HG03196 (cell line): ENCODE results near the gene PRR19.
A peak's percentile ranks its signal among the peaks of the same experiment; 100 is the strongest.
"Not testable (repeated sequence)": the region's sequence is repeated elsewhere in the genome, so short reads cannot be mapped to it uniquely, and the experiment has no call there.

Source experiments
- ATAC-seq: cut with Tn5 transposase; IDR thresholded peaks from one replicate; pipeline ENCODE4 v1.9.1; 2021; ENCODE audit not compliant: unreplicated experiment

The PRR19 gene, protein sequence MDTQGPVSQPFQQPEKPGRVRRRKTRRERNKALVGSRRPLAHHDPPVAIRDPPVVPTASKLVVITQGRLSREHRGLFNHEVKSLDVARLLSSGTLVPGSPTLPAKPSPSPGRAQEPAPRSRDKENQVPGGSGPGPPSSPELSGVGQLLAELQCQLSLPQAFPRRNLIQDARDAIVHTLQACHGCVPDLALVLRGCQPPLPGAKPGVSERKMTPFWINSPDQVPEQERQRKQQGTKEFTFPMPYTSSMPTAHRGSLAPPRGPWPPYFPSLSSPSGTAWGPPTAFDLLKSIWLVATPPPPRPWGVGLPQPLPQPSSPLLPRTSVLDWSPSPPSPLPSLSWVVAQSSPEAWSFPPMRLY

DNA sequence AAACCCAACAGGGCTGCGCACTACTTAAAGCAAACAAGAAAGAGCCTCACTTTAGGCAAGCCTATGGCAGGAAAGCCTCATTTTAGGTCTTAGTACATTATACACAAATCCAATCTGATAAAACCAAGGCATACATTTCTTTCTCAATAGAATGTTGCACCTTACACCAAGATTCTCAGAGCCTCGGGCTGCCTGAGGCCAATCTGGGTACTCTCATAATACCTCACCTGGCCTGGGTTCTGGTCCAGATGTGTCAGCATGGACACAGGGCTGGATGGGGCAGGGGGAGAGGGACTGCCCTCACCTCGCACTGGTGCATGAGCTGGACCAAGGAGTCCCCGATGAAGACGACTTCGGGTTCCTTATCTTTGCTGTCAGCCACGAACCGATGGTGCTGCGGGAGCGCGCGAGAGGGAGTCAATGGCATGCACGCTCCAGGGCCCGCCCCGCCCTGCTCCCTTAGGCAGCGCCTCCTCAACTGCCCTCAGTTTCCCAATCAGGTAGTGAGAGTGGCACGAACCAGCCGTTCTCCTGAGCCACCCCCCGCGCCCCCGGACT, at the start of gene PRR19:
TSS of gene PRR19 (plus strand) at position 487 of the 558 bp plus-strand sequence. CDS start 7,453 bp downstream, outside the sequence.
- ATAC-seq: no peak

DNA sequence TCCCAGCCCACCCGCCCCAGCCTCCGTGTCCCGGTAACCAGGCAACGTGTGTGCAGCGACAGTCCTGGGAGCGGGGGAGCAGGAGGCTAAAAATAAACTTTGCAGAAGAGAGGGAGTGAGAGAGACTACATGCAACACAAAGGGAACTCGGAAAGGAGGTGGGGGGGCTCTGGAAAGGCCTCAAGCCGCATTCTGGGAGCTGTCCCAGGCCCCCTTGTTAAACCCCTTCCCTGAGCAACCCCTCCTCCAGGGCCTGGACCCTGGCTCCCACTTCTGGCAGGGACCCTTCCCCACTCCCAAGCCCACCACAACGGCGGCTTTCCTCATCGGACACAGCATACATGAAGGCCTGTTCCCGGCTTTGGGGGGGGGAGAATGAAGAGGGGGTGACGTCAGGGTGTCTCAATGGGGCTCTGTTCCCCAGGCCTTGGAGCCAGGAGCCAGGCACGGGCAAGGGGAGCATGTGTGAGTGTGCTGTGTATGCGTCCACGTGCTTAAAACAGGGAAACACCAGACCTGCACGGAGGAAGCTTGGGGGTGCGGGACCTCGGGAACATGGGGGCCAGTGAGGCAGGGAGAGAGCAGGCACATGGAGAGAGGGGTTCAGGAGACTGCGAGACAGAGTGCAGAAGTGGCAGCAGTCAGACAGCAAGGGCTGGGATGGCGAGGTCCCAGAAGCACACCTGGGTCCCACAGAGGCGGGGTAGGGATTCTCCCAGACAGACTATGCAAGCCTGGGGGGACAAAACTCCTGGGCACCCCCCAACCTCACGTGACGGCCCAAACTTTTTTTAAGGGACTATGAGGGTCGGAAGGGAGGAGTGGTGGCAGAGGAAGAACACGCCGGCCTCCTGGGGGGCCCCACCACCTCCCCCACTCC, 49.3 kb upstream of the PRR19 start:
- ATAC-seq: no peak

DNA sequence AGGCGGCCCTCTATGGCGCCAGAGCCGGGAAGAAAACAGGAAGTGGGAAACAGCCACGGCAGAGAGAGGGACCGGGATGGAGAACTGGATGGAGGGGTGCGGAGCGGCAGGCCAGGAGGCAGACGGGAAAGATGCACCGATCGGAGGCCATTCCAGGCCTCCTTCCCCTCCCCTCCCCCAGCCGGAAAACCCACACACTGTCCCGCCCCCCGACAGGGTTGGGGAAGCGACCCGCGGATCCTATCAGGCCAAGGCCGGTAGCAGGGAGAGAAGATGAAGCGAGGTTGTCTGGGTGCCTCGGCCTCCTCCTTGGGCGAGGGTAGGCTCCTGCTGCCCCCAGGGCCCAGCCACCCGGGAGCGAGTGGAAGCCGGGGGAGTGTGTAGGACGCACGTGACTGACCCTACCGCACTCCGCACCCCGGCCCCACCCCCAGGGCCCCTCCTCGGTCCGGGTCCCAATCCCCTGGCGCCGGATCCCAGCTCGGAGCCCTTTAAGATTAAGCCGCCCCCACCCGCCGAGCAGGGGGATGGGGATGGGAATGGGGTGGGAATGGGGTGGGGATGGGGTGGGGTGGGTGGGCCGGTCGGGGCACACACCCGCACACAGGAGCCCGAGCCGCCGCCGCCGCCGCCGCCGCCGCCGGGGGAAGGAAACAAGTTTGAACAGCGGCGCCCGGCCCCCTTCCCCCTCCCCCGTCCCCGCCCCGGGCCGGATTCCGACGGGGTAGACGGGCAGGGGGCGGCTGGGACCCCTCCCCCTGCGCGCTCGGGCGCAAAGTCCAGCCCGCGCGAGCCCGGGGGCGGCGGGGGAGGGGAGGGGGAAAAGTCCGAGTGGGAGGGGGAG, 48.5 kb upstream of the PRR19 start:
- ATAC-seq: peak; percentile 6

DNA sequence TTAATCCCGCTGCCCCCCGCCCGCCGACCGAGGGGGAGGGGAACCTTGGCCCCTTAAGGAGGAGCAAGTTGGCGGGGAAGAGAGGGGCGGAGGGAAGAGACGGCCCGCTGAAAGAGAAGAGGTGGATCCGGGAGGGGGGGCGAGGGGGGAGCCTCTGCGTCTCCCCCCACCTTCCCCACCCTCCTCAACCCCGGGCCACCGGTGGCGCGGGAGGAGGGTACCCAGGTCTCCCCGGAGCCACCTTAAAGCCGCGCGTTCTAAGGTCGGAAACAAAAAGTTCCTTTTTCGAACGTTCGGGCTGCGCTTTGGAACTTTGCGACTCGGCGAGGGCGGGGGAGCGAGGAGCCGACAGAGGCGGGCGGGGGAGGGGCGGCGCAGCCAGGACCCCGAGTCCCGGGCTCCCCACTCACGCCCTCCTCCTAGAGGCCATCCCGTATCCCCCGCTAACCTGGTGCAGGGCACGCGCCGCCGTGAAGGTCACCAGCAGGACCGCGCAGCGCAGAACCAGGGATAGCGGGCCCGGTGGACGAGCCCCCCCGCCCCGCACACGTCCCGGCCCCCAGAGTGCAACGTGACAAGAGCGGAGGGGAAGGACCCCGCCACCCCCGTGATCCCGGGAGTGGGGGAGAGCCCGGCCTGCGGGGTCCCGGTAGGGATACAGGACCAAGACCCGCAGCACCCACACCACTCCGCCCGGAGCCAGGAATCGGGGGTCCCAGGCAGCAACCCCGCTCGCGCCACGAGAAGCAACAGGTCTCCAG, 47.7 kb upstream of the PRR19 start:
- ATAC-seq: peak; percentile 27

DNA sequence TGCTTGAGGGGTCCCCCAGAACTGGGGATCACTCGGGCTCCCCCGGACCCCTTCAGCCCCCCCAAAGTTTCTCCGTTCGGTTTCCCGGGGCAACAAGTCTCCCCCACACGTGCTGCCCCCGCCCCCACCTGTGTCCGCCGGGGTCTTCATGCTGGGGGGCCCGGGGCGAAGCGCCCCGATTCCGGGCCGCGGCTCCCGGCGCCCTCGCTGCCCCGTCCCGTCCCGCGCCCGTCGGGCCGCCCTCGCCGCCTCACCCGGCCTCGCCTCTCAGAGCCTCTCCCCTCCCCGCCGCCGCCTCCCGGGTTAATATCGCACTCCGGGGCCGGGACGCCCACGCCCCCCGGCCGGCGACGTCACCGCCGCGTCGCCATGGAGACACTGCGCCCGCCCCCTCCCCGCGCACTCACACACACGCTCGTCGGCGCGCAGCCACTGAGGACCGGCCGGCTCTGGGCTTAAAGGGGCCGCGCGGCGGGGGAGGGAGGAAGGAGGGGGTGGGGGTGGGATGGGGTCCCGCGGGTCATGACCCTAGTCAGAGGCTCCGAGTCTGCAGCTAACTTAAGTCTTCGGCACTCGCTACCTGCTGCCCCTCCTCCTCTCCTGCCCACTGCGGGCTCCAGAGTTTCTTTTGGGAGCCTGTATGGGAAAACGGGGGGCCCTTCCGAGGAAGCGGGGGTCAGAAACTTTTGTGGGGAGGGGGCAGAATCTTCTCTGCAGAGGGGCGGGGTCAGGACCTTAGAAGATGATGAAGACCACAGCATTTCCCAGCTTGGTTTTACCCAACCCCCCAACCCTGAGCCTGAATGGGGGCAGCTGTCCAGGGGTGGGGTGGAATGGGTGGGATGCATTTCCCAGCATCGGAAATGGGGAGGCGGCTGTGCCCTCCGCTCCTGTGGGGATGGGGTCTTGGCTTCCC, 46.8 kb upstream of the PRR19 start, which contains the start of gene ERF:
TSS of gene ERF (minus strand) at position 279 of the 916 bp plus-strand sequence. CDS start at position 150, 129 bp downstream.
- peak; percentile 70 for ATAC-seq

DNA sequence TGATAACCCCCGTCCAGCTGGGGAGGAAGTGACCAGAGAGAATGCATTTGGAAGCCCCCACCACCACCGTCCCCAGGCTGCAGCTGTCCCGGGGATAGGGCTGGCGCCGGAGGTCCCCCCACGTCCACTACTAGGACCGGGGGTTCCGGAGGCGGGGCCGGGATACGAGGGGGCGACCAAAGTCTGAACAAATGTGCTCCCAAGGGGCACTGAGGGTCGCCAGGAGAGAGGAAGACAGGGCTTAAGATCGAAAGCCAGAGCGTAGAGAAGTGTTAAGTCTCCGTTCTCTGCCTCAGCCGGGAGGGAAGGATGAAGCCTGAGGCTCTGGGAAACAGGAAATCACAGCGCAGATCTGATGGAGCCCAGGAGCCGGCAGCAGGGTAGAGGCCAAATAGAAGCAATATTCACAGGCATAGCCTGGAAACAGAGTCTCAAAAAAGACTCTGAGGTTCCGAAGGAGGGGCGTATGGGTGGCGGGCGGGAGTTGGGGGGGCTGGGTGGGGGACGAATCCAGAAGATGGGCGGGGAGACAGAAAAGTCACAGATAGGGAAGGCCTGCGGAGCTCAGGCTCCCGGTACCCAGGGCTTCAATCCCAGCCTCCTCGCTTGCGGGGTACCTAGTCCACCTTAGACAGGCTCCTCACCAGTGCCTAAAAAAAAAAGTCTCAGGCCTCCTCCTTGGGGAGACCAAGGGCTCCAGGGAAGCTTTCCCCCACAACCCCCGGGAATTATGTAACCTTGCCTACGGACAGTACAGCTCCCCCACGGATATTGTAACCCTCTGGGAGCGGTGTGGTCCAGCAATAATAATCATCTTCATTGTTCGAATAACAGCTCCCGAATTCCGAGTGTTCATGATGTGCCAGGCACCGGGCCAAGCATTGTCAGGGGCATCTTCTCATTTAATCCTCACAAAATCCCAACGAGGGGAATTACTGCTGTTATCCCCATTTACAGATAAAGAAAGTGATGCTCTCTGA, 45.9 kb upstream of the PRR19 start:
- ATAC-seq: no peak

DNA sequence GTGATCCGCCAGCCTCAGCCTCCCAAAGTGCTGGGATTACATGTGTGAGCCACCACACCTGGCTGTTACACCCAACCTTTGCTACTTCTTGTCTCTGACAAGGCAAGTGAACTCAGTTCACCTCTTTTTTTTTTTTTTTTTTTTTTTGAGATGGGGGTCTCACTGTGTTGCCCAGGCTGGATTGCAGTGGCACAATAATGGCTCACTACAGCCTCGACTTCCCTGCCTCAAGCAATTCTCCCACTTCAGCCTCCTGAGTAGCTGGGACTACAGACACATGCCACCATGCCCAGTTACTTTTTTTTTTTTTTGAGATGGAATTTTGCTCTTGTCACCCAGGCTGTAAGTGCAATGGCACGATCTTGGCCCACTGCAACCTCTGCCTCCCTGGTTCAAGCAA, 44.1 kb upstream of the PRR19 start:
- not testable (repeated sequence) for ATAC-seq

DNA sequence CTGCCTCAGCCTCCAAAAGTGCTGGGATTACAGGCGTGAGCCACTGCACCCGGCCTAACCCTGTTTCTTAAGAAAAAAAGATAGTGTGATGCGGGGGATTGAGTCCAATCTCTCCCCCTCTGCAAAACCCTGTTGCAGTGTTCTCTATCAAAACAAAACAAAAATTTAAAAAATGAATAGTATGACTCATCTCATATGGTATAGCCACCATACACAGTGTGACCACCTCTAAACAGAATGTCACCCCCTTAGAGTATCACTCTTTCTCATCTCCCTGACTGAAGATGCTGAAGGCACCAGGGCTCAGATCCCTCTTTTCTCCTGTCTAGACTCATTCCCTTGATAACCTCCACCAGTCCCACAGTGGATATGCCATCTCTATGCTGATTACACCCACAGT, 40.2 kb upstream of the PRR19 start:
- ATAC-seq: no peak

DNA sequence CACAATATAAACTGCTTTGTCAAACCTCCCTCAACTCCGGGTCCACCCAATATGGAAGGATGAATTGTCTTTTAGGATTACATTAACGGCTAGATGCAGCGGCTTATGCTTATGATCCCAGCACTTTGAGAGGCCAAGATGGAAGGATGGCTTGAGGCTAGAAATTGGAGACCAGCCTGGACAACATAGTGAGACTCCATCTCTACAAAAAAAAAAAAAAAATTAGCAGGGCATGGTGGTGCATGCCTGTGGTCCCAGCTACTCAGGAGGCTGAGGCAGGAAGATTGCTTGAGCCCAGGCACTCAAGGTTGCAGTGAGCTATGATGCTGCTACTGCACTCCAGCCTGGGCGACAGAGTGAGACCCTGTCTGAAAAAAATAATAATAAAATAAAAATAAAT, 35.8 kb upstream of the PRR19 start:
- ATAC-seq: not testable (repeated sequence)

DNA sequence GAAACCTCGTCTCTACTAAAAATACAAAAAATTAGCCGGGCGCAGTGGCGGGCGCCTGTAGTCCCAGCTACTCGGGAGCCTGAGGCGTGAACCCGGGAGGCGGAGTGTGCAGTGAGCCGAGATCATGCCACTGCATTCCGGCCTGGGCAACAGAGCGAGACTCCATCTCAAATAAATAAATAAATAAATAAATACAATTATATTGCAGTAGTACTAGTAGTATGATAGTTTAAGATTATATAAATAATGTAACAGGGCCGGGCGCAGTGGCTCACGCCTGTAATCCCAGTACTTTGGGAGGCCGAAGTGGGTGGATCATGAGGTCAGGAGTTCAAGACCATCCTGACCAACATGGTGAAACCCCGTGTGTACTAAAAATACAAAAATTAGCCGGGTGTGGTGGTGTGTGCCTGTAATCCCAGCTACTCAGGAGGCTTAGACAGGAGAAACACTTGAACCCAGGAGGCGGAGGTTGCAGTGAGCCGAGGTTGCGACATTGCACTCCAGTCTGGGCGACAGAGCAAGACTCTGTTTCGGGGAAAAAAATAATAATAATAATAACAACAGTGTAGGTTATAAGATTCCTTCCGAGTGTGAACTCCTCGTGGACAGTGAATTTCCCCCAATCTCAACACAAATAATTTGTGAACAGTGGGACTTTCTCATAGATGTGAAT, 34.9 kb upstream of the PRR19 start:
- ATAC-seq: not testable (repeated sequence)

DNA sequence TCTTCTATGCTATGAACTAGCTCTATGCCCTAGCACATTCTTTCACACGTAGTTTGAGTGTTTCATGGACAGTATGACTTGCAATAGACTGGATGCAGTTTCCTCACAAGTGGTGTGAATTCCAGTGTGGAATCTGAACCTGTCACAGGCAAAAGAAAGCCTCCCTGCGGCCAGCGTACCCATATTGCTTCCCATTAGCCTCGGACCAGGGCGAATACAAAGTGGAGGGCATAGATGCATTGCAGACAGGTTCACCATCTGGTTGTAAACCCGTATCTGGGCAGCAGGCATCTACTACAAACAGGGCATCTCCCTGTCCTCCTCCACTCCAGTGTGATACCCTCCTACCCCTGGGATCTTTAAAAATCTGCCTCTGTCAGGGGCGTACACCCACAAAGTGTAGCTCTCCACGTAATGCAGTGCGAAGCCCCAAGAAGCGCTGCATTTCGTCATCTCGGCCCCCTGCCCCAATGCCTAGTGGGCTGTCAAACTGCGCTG, 34.2 kb upstream of the PRR19 start:
- no peak for ATAC-seq

DNA sequence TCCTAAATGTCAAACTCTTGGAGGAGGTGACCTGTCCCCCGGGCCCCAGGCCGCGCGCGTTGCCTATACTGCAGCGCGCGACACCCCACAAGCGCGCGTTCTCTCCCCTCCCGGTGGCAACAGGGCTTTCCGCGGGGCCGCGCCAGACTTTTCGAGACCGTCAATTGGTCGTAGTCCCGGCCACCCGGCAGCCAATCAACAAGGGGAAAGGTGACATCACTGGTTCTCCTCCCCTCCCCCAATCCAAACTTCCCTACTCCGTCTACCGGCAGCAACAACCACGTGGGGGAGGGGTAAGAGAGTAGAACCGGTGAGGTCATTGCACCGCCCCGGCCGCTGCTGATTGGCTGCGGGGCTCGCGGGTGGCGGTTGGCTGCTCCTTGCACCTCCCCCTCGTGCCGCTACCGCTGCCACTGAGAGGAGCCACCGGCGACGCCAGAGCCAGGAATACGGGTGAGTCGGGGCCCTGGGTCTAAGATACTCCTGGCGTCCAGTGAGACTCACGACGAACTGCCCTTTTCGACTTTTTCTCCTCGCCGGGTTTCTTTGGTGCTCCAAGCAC, 33.7 kb upstream of the PRR19 start:
- peak; percentile 60 for ATAC-seq

DNA sequence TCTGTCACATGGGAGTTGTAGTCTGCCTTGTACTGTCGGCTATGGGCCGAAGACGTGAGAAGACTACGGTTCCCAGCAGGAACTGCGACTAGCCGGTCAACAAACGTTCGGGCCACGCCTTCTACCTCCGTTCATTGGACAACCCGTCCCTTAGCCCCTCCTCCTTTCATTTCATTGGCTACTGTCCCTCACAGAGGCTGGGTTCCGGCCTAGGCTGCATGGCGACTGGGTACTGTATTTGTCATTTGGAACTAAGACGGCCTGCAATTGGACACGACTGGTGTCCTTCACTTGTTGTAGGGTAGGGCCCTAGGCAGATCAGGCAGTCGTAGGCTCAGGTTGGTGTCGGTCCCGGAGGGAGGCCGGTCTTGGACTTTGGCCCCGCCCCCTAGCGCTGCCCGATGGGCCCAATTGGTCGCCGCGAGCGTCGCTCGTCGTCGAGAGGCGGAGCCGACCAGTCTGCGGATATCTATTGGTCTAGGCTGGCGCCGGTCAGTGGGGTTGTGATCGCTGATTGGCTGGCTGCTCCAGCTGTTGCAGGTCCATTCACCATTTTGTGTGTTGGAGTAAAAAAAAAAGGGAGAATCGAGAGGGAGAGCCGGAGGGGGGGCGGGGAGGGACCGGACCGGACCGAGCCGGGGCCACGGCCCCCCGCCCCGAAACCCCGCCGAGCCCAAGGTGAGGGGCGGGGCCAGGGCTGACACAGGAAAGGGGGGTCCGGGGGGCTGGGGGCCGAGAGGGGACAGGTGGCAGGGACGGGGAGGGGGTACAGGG, 33.0 kb upstream of the PRR19 start, which contains the start of gene CIC:
TSS of gene CIC (plus strand) at position 549 of the 774 bp plus-strand sequence. CDS start 2,532 bp downstream, outside the sequence.
- ATAC-seq: peak; percentile 79

DNA sequence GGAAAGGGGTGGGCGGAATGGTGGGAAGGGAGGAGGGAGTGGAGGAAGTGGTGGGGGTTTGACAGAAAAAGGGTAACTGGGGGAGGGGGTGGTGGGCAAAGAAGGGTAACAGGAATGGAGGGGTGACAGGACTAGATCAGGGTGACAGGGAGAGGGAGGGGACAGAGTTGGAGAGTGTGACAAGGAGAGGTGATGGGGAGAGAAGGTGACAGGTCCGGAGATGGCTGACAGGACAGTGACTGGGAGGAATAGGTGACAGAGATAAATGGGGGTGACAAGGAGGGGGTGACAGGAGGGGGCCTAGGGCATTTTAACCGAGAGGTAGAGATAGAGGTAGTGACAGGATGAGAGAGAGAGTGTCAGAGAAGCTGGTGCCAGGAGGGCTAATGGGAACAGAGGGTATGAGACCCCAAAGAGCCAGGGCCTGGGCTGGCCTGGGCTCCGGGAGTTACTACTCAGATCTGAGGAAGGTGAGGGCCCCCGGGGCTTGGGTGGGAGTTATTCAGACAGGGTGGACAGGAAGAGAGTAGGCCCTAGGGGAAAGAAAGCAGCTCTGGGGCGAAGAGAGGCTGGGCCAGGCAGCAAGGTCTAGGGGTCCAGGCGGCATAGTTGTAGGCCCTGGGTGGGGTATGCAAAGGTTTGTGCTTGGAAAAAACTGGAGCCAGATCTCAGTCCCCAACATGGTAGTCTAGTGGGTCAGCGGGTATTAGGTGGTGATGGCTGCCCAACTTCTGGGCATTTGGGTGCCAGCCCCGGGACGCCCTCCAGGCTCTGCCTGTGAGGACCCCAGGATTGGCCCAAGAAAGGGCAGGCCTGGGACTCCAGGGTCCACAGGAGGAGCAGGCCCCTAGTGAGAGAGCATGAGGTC, 32.2 kb upstream of the PRR19 start:
- ATAC-seq: no peak
